NCI-H69 (cell line): Measurements from ENCODE around the gene C2CD2.
"Not testable (repeated sequence)": the region's sequence is repeated elsewhere in the genome, so short reads cannot be mapped to it uniquely, and the experiment has no call there.

Experiments
- DNase-seq: peaks from one replicate; lab custom pipeline; 2025; lab: John Stamatoyannopoulos, UW

Gene C2CD2

GRCh38 chr21:41957991-41958766, 4.4 kb upstream of the C2CD2 start:
- DNase-seq = peak; percentile 72

- DNase-seq = peak; percentile 19
Measured at GRCh38 chr21:41956926-41957729, 3.3 kb upstream of the C2CD2 start.

- no peak for DNase-seq
Measured at GRCh38 chr21:41955516-41955915, 1.7 kb upstream of the C2CD2 start.

DNA sequence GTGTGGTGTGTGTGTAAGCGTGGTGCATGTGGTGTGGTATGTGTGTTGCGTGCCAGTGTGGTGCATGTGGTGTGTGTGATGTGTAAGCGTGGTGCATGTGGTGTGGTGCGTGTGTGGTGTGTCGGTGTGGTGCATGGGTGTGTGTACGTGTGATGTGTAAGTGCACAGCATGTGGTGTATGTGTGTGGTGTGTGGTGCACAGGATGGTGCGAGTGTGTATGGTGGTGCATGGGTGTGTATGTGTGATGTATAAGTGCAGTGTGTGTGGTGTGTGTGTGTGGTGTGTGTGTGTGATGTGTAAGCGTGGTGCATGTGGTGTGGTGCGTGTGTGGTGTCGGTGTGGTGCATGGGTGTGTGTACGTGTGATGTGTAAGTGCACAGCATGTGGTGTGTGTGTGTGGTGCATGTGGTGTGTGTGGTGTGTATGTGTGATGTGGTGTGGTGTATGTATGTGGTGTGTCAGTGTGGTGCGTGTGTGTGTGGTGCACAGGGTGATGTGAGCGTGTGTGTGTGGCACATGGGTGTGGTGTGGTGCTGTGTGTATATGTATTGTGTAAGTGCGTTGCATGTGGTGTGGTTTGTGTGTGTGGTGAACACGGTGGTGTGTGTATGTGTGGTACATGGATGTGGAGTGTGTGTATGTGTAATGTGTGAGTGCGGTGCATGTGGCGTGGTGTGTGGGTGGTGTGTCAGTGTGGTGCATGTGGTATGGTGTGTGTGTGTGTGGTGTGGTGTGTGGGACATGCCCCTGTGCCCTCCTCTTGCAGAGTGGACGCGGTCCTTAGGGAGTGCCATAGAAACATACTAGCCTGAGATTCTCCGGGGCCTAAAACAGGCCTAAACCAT, 1.1 kb upstream of the C2CD2 start:
- no peak for DNase-seq

- DNase-seq = peak; percentile 53
Measured at GRCh38 chr21:41953249-41953830, 478 bp downstream of the C2CD2 start.

GRCh38 chr21:41952568-41953248, 1.1 kb downstream of the C2CD2 start:
- DNase-seq = no peak

DNA sequence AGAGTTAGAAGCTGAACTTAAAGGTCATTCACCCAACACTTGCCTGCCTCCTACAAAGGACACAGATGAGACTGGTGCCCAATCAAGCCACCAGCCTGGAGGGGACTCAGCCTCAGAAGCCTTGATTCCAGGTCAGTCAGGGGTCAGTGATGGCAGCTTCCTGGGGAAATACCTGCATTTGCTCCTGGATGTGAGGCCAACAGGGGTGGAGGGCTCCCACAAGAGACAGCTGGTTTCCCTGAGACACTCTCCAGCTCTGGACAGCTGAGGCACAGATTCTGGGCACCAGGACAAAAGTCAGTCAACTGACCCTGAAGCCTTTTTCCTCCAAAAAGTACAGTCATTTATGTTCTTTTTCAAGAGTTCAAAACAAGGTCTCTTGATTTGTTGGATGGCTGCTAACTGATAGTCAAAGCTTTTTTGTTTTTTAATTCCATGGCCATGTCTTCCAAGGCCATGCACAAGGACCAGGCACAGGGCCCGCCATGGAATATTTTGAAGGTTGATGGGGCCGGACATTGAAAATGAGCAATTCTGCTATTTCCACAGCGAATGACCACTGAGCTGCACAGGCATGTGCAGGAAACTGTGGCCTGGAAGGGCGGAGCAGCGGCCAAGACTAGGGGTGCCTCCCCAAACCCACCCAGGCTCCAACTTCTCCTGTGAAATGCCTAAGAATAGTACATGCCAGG, 1.8 kb downstream of the C2CD2 start:
- DNase-seq = no peak

- DNase-seq = no peak
Measured at GRCh38 chr21:41950941-41951351, 2.9 kb downstream of the C2CD2 start.

DNA sequence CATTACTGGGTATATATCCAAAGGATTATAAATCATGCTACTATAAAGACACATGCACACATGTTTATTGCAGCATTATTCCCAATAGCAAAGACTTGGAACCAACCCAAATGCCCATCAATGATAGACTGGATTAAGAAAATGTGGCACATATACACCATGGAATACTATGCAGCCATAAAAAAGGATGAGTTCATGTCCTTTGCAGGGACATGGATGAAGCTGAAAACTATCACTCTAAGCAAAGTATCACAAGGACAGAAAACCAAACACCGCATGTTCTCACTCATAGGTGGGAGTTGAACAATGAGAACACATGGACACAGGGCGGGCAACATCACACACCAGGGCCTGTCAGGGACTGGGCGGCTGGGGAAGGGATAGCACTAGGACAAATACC, 4.2 kb downstream of the C2CD2 start:
- DNase-seq = not testable (repeated sequence)

DNA sequence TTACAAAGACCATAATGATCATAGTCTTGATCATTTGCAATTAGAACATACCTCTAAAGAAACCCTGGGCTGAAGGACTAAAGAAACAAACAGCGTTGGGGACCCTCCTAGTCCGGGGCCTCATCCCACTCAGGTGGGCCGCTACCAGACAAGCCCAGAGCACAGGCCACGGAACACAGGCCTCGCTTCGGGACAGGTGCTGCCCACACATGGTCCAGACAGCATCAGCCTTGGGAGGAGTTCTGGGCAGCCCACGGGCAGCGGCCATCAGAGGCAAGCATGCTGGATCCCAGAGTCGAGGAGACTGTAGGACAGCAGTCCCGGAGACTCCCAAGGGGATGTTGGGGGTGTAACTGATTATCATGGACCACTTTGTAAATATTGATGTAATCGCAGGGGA, 4.9 kb downstream of the C2CD2 start:
- DNase-seq = no peak

DNA sequence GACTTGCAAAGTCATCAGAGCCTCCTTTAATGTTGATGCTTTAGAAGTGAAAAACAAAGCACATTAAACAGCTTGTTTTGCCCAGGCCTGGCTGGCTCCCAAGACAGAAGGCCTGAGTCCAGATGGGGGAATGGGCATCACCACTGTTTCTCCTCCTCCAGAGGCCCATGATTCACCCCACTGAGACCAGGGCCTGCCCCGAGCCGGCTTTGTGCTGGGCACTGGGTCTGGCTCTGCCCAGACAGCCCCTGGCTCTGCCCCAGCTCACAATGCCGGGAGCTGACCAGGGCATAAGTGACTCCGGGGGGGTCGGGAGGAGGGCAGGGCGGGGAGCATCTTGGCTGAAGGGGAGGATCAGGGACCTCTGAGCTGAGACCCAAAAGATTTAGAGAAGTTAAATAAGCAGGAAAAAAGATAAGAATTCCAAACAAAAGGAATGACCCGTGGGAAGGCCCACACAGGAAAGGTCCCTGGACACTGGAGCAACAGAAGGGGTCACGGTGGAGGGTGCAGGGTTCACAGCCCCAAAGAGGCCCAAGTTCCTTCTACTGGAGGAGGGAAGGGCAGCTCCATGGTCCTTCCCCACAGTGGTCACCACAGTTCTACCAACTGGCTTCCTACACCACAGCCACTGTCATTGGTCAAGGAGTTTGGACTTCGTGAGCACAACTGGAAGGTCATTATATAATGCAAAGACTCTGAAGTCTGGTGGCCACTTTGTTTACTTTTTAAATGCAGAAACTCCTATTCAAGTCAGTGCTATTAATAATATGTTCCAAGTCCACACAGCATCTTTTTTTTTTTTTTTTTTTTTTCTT, 5.5 kb downstream of the C2CD2 start:
- no peak for DNase-seq

GRCh38 chr21:41945982-41946381, 7.8 kb downstream of the C2CD2 start:
- no peak for DNase-seq

DNA sequence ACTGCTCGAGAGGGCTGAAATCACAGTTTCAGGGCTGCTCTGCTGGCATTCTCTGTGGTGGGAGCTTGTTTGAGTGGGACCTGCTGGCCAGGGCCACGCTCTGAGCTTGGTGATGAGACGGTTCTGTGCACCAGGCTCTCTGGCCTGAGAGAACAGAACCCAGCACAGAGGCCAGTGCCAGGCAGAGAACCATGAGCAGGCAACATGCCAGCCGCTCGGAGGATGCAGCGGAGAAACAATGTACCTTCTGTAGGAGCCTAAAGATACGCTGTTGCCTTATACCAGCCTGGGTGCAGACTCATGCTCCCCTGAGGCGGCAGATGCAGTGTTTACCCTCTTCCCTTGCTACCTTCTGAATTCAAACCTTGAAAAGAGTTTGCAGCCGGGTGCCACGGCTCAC, 10.0 kb downstream of the C2CD2 start:
- DNase-seq = no peak

DNA sequence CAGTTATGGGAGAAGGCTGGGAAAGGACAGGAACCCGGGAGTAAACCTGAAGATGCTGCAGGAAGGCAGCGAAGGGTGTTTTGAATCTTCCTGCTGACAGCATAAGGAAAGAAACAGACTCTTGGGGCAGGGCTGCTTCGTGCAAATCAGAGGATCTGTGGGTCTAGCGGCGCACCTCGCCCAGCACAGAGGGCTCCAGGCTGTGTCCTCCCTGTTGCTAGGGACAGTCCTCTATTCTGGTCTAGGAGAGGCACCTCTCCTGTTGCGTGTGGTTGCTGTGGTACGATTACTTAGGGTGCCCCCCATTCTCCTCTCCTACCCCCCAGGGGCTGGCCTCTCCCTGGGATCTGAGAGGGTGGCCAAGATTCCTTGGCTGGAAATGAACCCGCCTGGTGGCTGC, 11.4 kb downstream of the C2CD2 start:
- DNase-seq = no peak

- no peak for DNase-seq
Measured at GRCh38 chr21:41941941-41942340, 11.9 kb downstream of the C2CD2 start.

GRCh38 chr21:41940431-41940830, 13.4 kb downstream of the C2CD2 start:
- DNase-seq = no peak

DNA sequence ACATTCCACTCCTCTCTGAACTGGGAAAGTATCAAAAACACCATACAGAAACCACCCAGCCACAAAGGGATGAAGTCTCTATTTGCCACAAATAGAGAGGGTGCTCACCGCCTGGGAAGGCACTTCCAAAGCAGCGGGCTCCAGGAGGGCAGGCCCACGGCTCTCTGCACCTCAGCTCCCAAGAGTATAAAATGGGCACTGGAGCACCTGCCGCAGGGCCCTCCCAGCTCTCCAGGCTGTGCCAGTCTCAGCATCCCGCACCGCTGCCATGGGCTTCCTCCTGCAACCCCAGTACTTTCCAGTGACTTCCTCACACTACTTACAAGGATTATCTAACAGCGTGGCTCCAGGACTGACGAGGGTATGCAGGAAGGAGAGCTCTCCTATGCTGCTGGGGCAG, 14.4 kb downstream of the C2CD2 start:
- no peak for DNase-seq

GRCh38 chr21:41933313-41934079, 20.3 kb downstream of the C2CD2 start:
- DNase-seq = no peak
